ENCODE measurements around the gene THAP12. TPM values are rescaled to one million over a fixed set of nuclear protein-coding genes. Genes with fewer than 3 reads are reported as not detected.

Gene THAP12
- total RNA-seq, 2 donors from 2014 or later, result 39.6 to 46.2 TPM

GRCh38 chr11:76315182-76315853 lies 65.6 kb downstream of the THAP12 start:
- 86 to 90% methylated on average over 3 to 7 of the region's 8 CpGs for WGBS, 2 experiments (ENCODE audit: insufficient coverage in 1 of 2, insufficient read length in 1 of 2)

GRCh38 chr11:76314741-76315090 lies 66.2 kb downstream of the THAP12 start:
- no peak overlapping the region for H3K4me3 ChIP-seq (ENCODE audit: low read length)
- H3K9me3 ChIP-seq (ENCODE audit: control insufficient read depth, low read length), result no peaks in the 10 kb centered on the region
- no peaks in the 10 kb centered on the region for H3K4me1 ChIP-seq (ENCODE audit: control insufficient read depth, insufficient read depth, low read length)
- DNase-seq, result peak; percentile 61
- no peak overlapping the region for H3K9ac ChIP-seq (ENCODE audit: extremely low read depth, low read length, poor library complexity, severe bottlenecking)
- H3K4me3 Mint-ChIP-seq, result no peak overlapping the region
- no peaks in the 10 kb centered on the region for H3K36me3 ChIP-seq (ENCODE audit: control insufficient read depth, insufficient read depth, low read length)
- H3K27me3 Mint-ChIP-seq (ENCODE audit: insufficient read depth), result peaks cover 79% of the 10 kb centered on the region
- peaks cover 3% of the 10 kb centered on the region for H3K4me1 Mint-ChIP-seq
- no peaks in the 10 kb centered on the region for H3K9me3 Mint-ChIP-seq
- TF ChIP-seq CTCF (conservative IDR thresholded peaks at IDR 0.05), result no peak
- WGBS, 2 experiments (ENCODE audit: insufficient coverage in 1 of 2, insufficient read length in 1 of 2), result 90% methylated on average over 4 of the region's 4 CpGs; no CpG with 5 or more reads in 1 of the 2 experiments
- no peak overlapping the region for H3K27ac Mint-ChIP-seq
- H3K27me3 ChIP-seq (ENCODE audit: control insufficient read depth, insufficient read depth, low read length, poor library complexity, severe bottlenecking), result peaks cover 40% of the 10 kb centered on the region
- no peaks in the 10 kb centered on the region for H3K36me3 Mint-ChIP-seq (ENCODE audit: low read depth)
- no peak overlapping the region for H3K27ac ChIP-seq (ENCODE audit: low read depth, low read length)

More at GRCh38 chr11:76315182-76315853, 65.6 kb downstream of the THAP12 start:
- Histone ChIP-seq H3K9ac (ENCODE audit: extremely low read depth, low read length, poor library complexity, severe bottlenecking) (no peak overlapping the region), H3K4me1 (ENCODE audit: control insufficient read depth, insufficient read depth, low read length) (no peaks in the 10 kb centered on the region), H3K27me3 (ENCODE audit: control insufficient read depth, insufficient read depth, low read length, poor library complexity, severe bottlenecking) (peaks cover 46% of the 10 kb centered on the region), H3K36me3 (ENCODE audit: control insufficient read depth, insufficient read depth, low read length) (no peaks in the 10 kb centered on the region), H3K4me3 (ENCODE audit: low read length) (no peak overlapping the region), H3K9me3 (ENCODE audit: control insufficient read depth, low read length) (no peaks in the 10 kb centered on the region), H3K27ac (ENCODE audit: low read depth, low read length) (no peak overlapping the region)
- H3K36me3 Mint-ChIP-seq (ENCODE audit: low read depth), result no peaks in the 10 kb centered on the region
- H3K9me3 Mint-ChIP-seq, result no peaks in the 10 kb centered on the region
- H3K4me1 Mint-ChIP-seq, result peaks cover 3% of the 10 kb centered on the region
- H3K27me3 Mint-ChIP-seq (ENCODE audit: insufficient read depth), result peaks cover 85% of the 10 kb centered on the region
- no peak overlapping the region for H3K4me3 Mint-ChIP-seq
- H3K27ac Mint-ChIP-seq, result no peak overlapping the region
- no peak for DNase-seq
- no peak for TF ChIP-seq CTCF (conservative IDR thresholded peaks at IDR 0.05)

- Histone ChIP-seq H3K4me3 (ENCODE audit: low read length) (no peak overlapping the region), H3K9ac (ENCODE audit: extremely low read depth, low read length, poor library complexity, severe bottlenecking) (no peak overlapping the region), H3K27ac (ENCODE audit: low read depth, low read length) (no peak overlapping the region), H3K4me1 (ENCODE audit: control insufficient read depth, insufficient read depth, low read length) (no peaks in the 10 kb centered on the region), H3K36me3 (ENCODE audit: control insufficient read depth, insufficient read depth, low read length) (no peaks in the 10 kb centered on the region), H3K27me3 (ENCODE audit: control insufficient read depth, insufficient read depth, low read length, poor library complexity, severe bottlenecking) (peaks cover 38% of the 10 kb centered on the region), H3K9me3 (ENCODE audit: control insufficient read depth, low read length) (no peaks in the 10 kb centered on the region)
- DNase-seq, result peak; percentile 84
- WGBS, 2 experiments (ENCODE audit: insufficient coverage in 1 of 2, insufficient read length in 1 of 2), result 52 to 69% methylated on average over 10 to 15 of the region's 15 CpGs
- Mint-ChIP-seq H3K9me3 (no peaks in the 10 kb centered on the region), H3K27ac (no peak overlapping the region), H3K27me3 (ENCODE audit: insufficient read depth) (peaks cover 77% of the 10 kb centered on the region), H3K36me3 (ENCODE audit: low read depth) (no peaks in the 10 kb centered on the region), H3K4me3 (no peak overlapping the region), H3K4me1 (peaks cover 3% of the 10 kb centered on the region)
- TF ChIP-seq CTCF (conservative IDR thresholded peaks at IDR 0.05), result no peak
Observed at GRCh38 chr11:76313913-76314740, 66.8 kb downstream of the THAP12 start.

All from endodermal cell (in vitro differentiated cells).